GM12875 (cell line): ENCODE measurements around the gene FUT3.

ENCODE experiments used
- H3K4me3 ChIP-seq: one replicate; pipeline ENCODE4 v1.5.1; 2011; ENCODE audit warnings: low read depth, low read length, control low read depth
- CTCF ChIP-seq: IDR thresholded peaks from 2 replicates; pipeline ENCODE4 v1.5.1; 2011; ENCODE audit warnings: low read depth, mild to moderate bottlenecking, control low read depth, inconsistent platforms, low read length, moderate library complexity, borderline replicate concordance; ENCODE audit not compliant: insufficient read depth

Gene FUT3

GRCh38 chr19:5800361-5801270 lies 50.6 kb downstream of the FUT3 start:
- no peak overlapping the region for H3K4me3 ChIP-seq
- no peak for TF ChIP-seq CTCF

GRCh38 chr19:5799247-5800241 lies 51.7 kb downstream of the FUT3 start:
- no peak overlapping the region for H3K4me3 ChIP-seq
- TF ChIP-seq CTCF, result no peak

DNA sequence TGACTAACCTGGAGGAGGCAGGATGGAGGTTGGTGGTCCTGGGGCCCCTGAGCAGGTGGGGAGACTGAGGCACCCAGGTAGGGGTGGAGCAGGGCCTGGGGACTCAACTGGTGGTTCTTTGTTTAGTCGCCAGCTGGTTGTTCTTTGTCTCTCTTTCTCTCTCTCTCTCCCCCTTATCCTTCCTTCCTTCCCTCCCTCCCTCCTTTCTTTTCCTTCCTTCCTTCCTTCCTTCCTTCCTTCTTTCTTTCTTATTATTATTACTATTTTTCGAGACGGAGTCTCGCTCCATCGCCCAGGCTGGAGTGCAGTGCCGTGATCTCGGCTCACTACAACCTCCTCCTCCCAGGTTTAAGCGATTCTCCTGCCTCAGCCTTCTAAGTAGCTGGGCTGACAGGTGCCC lies 53.0 kb downstream of the FUT3 start:
- TF ChIP-seq CTCF, result no peak
- H3K4me3 ChIP-seq, result no peak overlapping the region

DNA sequence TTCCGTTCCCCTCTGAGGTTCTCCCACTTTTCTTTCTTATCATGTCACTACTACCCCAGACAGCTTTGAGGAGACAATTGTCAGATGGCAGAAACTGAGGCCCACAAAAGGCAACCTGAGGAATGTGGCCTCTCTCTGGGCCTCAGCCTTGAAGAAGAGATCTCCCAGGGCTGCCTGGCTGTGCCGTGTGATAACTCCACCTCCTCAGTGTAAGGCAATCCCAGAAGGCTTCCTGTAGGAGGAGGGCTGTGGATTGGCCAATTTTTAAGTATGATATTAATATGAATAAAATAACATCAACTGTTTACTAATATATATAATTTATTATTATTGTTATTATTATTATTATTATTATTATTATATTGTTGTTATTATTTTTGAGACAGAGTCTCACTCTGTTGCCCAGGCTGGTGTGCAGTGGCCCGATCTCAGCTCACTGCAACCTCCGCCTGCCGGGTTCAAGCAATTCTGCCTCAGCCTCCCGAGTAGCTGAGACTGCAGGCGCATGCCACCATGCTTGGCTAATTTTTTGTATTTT lies 55.8 kb downstream of the FUT3 start:
- TF ChIP-seq CTCF, result no peak
- no peak overlapping the region for H3K4me3 ChIP-seq

DNA sequence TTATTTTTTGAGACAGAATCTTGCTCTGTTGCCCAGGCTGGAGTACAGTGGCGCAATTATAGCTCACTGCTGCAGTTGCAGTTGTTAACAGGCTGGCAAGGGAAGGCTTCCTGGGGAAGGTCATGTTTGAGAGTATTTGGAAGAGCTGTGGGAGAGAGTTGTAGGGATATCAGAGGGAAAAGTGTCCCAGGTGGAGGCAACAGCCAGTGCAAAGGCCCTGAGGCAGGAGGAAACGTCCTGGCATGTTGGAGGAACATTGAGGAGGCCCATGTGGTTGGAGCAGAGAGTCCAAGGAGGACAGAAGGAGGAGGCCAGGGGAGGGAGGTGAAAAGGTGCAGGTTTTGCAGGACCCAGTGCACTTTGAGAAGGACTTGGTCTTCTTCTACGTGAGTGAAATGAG lies 58.1 kb downstream of the FUT3 start:
- H3K4me3 ChIP-seq, result no peak overlapping the region
- no peak for TF ChIP-seq CTCF
